GM12878 (cell line): ENCODE results near the gene SHB. TPM values are rescaled to one million over a fixed set of nuclear protein-coding genes. Genes with fewer than 3 reads are reported as not detected.

Experiments
- ATAC-seq: fragments of 200-7000 bp; cut with Tn5 transposase; 3 replicates; pipeline ENCODE4 v1.9.1; 2020; ENCODE audit warnings: mild to moderate bottlenecking, moderate library complexity
- BruUV-seq: library from RNA; stranded (reverse); fragments of 400-500 nt; replicated peaks from 2 replicates; lab custom pipeline; 2021; lab: Mats Ljungman, UMichigan
- CTCF ChIA-PET: fragments of 300-600 bp; sonication (Branson Sonifier 250); formaldehyde crosslinking; extraction: SDS; loops from one replicate; lab custom pipeline; 2021; ENCODE audit warnings: inconsistent platforms; lab: Yijun Ruan, JAX
- POLR2A ChIA-PET: fragments of 350-600 bp; formaldehyde crosslinking; extraction: SDS; loops from one replicate; lab custom pipeline; 2021; ENCODE audit warnings: inconsistent platforms; lab: Charles Lee
- RAD21 ChIA-PET: fragments of 300-600 bp; sonication (Branson Sonifier 250); formaldehyde crosslinking; loops from one replicate; lab custom pipeline; 2023; ENCODE audit warnings: antibody characterized with exemption; ENCODE audit not compliant: unreplicated experiment; lab: Charles Lee
- SMC1A ChIA-PET: fragments of 300-600 bp; sonication (Branson Sonifier 250); formaldehyde crosslinking; loops from one replicate; lab custom pipeline; 2023; ENCODE audit not compliant: unreplicated experiment, uncharacterized antibody; lab: Charles Lee
- DNase-seq: peaks from one replicate; pipeline ENCODE4 v3.0.0-alpha.2; 2011; ENCODE audit warnings: low read depth, low spot score
- FAIRE-seq: peaks from 3 replicates; lab custom pipeline; 2011; peaks lifted over from hg19 to GRCh38; lab: Jason Lieb, UNC
- H2AFZ ChIP-seq: 2 replicates; pipeline ENCODE4 v1.6.0; 2011; ENCODE audit warnings: low read depth, low read length, control low read depth; ENCODE audit not compliant: control insufficient read depth
- H3K27ac ChIP-seq: 2 replicates; pipeline ENCODE4 v1.5.1; 2011; ENCODE audit warnings: control low read depth; ENCODE audit not compliant: control insufficient read depth, insufficient read depth
- H3K27me3 ChIP-seq, 2 experiments: replicated peaks in 1 of 2; 2 replicates each; pipeline versions ENCODE4 v1.6.0 to v1.6.1; 2011; ENCODE audit warnings: low read length in 1 of 2; ENCODE audit not compliant: control insufficient read depth in 2 of 2, insufficient read depth in 2 of 2
- H3K36me3 ChIP-seq, 2 experiments: 2 replicates each; pipeline ENCODE4 v1.5.1; 2011; ENCODE audit warnings: low read length in 1 of 2; ENCODE audit not compliant: control insufficient read depth in 2 of 2, insufficient read depth in 2 of 2
- H3K4me1 ChIP-seq: 2 replicates; pipeline ENCODE4 v1.6.1; 2011; ENCODE audit warnings: mild to moderate bottlenecking, low read length, moderate library complexity, mixed read lengths; ENCODE audit not compliant: control insufficient read depth, insufficient read depth
- H3K4me2 ChIP-seq: 2 replicates; pipeline ENCODE4 v1.6.0; 2011; ENCODE audit warnings: control low read depth; ENCODE audit not compliant: control insufficient read depth, insufficient read depth
- H3K4me3 ChIP-seq: fragments of 200-600 bp; sonication (generic); 2 replicates; pipeline ENCODE4 v1.5.1; 2016
- H3K79me2 ChIP-seq: 2 replicates; pipeline ENCODE4 v1.6.0; 2011; ENCODE audit warnings: low read length; ENCODE audit not compliant: control insufficient read depth, insufficient read depth
- H3K9ac ChIP-seq: 2 replicates; pipeline ENCODE4 v1.8.0; 2011; ENCODE audit warnings: low read length, control low read depth, mixed read lengths; ENCODE audit not compliant: control insufficient read depth, insufficient read depth
- H3K9me3 ChIP-seq: replicated peaks from 3 replicates; pipeline ENCODE4 v1.5.1; 2011; ENCODE audit warnings: mild to moderate bottlenecking, low read length; ENCODE audit not compliant: control insufficient read depth, insufficient read depth
- H4K20me1 ChIP-seq: 2 replicates; pipeline ENCODE4 v1.6.0; 2011; ENCODE audit not compliant: control insufficient read depth, insufficient read depth
- GATAD2B ChIP-seq: fragments of 450-650 bp; conservative IDR thresholded peaks from 2 replicates; pipeline ENCODE4 v1.6.1; 2017; ENCODE audit warnings: low read depth, mild to moderate bottlenecking, moderate library complexity
- HDAC2 ChIP-seq: fragments of 200-600 bp; sonication (generic); IDR thresholded peaks from 2 replicates; pipeline ENCODE4 v1.6.1; 2017
- MXI1 ChIP-seq: fragments of 150-350 bp; IDR thresholded peaks from 2 replicates; pipeline ENCODE4 v1.6.1; 2011; ENCODE audit warnings: low read depth, mild to moderate bottlenecking, inconsistent platforms, low read length, improper control_type of control experiment
- NFXL1 ChIP-seq: fragments of 450-650 bp; IDR thresholded peaks from 2 replicates; pipeline ENCODE4 v1.6.1; 2017; ENCODE audit warnings: antibody characterized with exemption, mild to moderate bottlenecking, borderline replicate concordance
- RBBP5 ChIP-seq: fragments of 200-600 bp; sonication (generic); conservative IDR thresholded peaks from 2 replicates; pipeline ENCODE4 v1.6.1; 2016
- SMAD5 ChIP-seq: IDR thresholded peaks from 2 replicates; pipeline ENCODE4 v1.6.1; 2016; ENCODE audit warnings: antibody characterized with exemption, low read depth
- TARDBP ChIP-seq: IDR thresholded peaks from 2 replicates; pipeline ENCODE4 v1.6.1; 2016; ENCODE audit warnings: borderline replicate concordance
- WGBS: methylation state at CpG from one replicate; pipeline ENCODE4 v1.1.6; 2016; ENCODE audit warnings: low lambda C conversion rate; ENCODE audit not compliant: insufficient replicate concordance, insufficient coverage; ENCODE audit errors: missing lambda C conversion rate; 5-methylcytosine and 5-hydroxymethylcytosine counted together
- in situ Hi-C: fragments of 300-500 bp; cut with MboI; formaldehyde crosslinking; loops from 9 replicates; pipeline ENCODE4 v1.14.3; 2018; ENCODE audit warnings: mixed read lengths
- intact Hi-C: fragments of 100-400 bp; cut with micrococcal nuclease; formaldehyde crosslinking; loops from one replicate; pipeline ENCODE4 v1.14.2; 2022; ENCODE audit not compliant: unreplicated experiment
- polyA plus RNA-seq, 11 experiments: library from polyadenylated mRNA; depleted of rRNA in 4 of 11; unstranded in 6 of 11; stranded (reverse) in 5 of 11; fragments of >200 nt; fragmentation: Nextera tagmentation in 4 of 11; fragmentation: Illumina TruSeq in 1 of 11; extraction: Ambion mirVana in 4 of 11; extraction: Trizol in 1 of 11; gene quantifications; 1 replicate in 1 of 11; 2 replicates in 10 of 11; pipeline versions ENCODE4 v1.2.1 to v1.2.3, GENCODE V29; 2011 to 2016; ENCODE audit warnings: inconsistent platforms in 2 of 11, missing spikeins in 2 of 11, low read depth in 1 of 11
- total RNA-seq, 4 experiments: library from RNA; depleted of rRNA in 3 of 4; stranded (reverse); fragments of >200 nt in 3 of 4; fragmentation: Illumina TruSeq in 1 of 4; extraction: Trizol in 1 of 4; gene quantifications; 2 replicates each; pipeline versions ENCODE4 v1.2.1 to v1.2.3, GENCODE V29; 2013 to 2021
- TF ChIP-seq, protein P1 (sequence below): fragments of 450-650 bp; IDR thresholded peaks from 2 replicates; pipeline ENCODE4 v1.6.1; 2017; ENCODE audit warnings: low read depth, mild to moderate bottlenecking, moderate library complexity
- TF ChIP-seq, protein P2 (sequence below): IDR thresholded peaks from 2 replicates; pipeline ENCODE4 v1.6.1; 2012; ENCODE audit warnings: low read depth, low read length, improper control_type of control experiment
- TF ChIP-seq, protein P3 (sequence below): fragments of 450-650 bp; IDR thresholded peaks from 2 replicates; pipeline ENCODE4 v1.6.1; 2017; ENCODE audit warnings: antibody characterized with exemption, mild to moderate bottlenecking, moderate library complexity
- TF ChIP-seq, protein P4 (sequence below), 3 experiments: IDR thresholded peaks in 2 of 3; conservative IDR thresholded peaks in 1 of 3; 2 replicates each; pipeline ENCODE4 v1.5.1; 2011; ENCODE audit warnings: low read depth in 3 of 3, low read length in 3 of 3, mild to moderate bottlenecking in 3 of 3, control low read depth in 2 of 3, moderate library complexity in 2 of 3, inconsistent platforms in 1 of 3, mixed read lengths in 1 of 3; ENCODE audit not compliant: control insufficient read depth in 2 of 3, insufficient read depth in 1 of 3; ENCODE audit errors: extremely low read depth in 1 of 3
- TF ChIP-seq, protein P5 (sequence below): fragments of 450-650 bp; formaldehyde crosslinking; IDR thresholded peaks from 2 replicates; pipeline ENCODE4 v1.4.0; 2022; ENCODE audit warnings: mild to moderate bottlenecking, moderate library complexity

SHB gene
- total and polyA plus RNA-seq, 10 of the 15 experiments (the other 5 are each of a cell fraction or from before 2014, with no cell fraction given): 0.29 to 6.2 (median 1.3) TPM

DNA sequence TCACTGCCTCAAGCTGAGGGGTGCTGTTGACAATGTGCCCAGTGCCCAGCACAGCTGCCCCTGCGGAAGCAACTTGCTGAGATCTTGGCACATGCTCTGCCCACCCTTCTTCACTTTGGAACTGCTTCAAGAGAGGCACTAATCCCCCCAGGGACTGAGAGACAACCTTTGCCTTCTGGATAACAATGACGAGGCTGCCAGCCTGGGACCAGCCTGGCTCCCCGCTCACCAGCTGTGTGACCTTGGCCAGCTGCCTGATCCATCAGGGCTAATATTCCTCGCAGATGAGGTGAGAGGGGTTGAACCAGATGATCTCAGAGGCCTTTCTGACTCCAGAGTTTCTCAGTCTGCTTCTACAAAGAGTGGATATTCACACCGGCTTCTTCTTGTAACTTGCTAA lies 81.0 kb downstream of the SHB start (continued):
- TF ChIP-seq, protein P1, sequence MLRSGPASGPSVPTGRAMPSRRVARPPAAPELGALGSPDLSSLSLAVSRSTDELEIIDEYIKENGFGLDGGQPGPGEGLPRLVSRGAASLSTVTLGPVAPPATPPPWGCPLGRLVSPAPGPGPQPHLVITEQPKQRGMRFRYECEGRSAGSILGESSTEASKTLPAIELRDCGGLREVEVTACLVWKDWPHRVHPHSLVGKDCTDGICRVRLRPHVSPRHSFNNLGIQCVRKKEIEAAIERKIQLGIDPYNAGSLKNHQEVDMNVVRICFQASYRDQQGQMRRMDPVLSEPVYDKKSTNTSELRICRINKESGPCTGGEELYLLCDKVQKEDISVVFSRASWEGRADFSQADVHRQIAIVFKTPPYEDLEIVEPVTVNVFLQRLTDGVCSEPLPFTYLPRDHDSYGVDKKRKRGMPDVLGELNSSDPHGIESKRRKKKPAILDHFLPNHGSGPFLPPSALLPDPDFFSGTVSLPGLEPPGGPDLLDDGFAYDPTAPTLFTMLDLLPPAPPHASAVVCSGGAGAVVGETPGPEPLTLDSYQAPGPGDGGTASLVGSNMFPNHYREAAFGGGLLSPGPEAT: no peak
- TF ChIP-seq NFXL1: no peak
- no peak for TF ChIP-seq SMAD5
- TF ChIP-seq RBBP5: no peak
- no peak for TF ChIP-seq GATAD2B

DNA sequence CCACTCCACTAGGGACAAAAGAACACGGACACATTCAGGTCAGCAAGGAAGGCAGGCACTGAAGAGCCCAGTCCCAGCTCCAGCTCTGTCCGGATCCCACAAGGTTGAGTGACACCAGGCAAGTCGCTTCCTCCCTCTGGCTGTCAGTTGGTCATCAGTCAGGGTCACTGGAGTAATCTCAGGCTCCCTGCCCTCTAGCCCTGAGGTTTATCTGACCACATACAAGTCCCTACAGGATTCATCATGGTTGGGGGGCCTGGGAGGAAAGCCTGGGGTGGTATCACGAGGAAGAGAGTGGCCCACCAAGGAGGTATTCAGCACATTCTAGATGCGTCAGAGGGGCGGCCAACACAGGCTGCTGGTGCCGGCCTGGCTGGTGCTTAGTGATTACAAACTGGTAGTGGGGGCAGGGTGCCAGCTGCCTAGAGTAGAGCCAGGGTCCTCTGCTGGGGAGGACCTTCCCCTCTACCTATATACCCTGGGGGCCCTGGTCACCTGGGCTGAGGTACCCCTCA lies 81.5 kb downstream of the SHB start:
- no peak for FAIRE-seq
- POLR2A ChIA-PET: interaction anchor here (1.7 kb wide), 1 partner anchor 74 kb away, joined by 7 read pairs; no protein-coding TSS in a partner anchor
- in situ Hi-C loops: loop anchor here (25.0 kb wide), 1 partner anchor 1050 kb away; no protein-coding TSS in a partner anchor
- TF ChIP-seq, protein P2, sequence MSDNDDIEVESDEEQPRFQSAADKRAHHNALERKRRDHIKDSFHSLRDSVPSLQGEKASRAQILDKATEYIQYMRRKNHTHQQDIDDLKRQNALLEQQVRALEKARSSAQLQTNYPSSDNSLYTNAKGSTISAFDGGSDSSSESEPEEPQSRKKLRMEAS: no peak
- TF ChIP-seq, protein P3, sequence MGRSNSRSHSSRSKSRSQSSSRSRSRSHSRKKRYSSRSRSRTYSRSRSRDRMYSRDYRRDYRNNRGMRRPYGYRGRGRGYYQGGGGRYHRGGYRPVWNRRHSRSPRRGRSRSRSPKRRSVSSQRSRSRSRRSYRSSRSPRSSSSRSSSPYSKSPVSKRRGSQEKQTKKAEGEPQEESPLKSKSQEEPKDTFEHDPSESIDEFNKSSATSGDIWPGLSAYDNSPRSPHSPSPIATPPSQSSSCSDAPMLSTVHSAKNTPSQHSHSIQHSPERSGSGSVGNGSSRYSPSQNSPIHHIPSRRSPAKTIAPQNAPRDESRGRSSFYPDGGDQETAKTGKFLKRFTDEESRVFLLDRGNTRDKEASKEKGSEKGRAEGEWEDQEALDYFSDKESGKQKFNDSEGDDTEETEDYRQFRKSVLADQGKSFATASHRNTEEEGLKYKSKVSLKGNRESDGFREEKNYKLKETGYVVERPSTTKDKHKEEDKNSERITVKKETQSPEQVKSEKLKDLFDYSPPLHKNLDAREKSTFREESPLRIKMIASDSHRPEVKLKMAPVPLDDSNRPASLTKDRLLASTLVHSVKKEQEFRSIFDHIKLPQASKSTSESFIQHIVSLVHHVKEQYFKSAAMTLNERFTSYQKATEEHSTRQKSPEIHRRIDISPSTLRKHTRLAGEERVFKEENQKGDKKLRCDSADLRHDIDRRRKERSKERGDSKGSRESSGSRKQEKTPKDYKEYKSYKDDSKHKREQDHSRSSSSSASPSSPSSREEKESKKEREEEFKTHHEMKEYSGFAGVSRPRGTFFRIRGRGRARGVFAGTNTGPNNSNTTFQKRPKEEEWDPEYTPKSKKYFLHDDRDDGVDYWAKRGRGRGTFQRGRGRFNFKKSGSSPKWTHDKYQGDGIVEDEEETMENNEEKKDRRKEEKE: no peak
- TF ChIP-seq, protein P4, sequence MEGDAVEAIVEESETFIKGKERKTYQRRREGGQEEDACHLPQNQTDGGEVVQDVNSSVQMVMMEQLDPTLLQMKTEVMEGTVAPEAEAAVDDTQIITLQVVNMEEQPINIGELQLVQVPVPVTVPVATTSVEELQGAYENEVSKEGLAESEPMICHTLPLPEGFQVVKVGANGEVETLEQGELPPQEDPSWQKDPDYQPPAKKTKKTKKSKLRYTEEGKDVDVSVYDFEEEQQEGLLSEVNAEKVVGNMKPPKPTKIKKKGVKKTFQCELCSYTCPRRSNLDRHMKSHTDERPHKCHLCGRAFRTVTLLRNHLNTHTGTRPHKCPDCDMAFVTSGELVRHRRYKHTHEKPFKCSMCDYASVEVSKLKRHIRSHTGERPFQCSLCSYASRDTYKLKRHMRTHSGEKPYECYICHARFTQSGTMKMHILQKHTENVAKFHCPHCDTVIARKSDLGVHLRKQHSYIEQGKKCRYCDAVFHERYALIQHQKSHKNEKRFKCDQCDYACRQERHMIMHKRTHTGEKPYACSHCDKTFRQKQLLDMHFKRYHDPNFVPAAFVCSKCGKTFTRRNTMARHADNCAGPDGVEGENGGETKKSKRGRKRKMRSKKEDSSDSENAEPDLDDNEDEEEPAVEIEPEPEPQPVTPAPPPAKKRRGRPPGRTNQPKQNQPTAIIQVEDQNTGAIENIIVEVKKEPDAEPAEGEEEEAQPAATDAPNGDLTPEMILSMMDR (IDR thresholded peaks at IDR 0.05 in 2 of 3, conservative IDR thresholded peaks at IDR 0.05 in 1 of 3; ENCODE audit: control insufficient read depth in 2 of 3, extremely low read depth in 1 of 3, insufficient read depth in 1 of 3, low read depth in 3 of 3, low read length in 3 of 3): no peak
- TF ChIP-seq, protein P5, sequence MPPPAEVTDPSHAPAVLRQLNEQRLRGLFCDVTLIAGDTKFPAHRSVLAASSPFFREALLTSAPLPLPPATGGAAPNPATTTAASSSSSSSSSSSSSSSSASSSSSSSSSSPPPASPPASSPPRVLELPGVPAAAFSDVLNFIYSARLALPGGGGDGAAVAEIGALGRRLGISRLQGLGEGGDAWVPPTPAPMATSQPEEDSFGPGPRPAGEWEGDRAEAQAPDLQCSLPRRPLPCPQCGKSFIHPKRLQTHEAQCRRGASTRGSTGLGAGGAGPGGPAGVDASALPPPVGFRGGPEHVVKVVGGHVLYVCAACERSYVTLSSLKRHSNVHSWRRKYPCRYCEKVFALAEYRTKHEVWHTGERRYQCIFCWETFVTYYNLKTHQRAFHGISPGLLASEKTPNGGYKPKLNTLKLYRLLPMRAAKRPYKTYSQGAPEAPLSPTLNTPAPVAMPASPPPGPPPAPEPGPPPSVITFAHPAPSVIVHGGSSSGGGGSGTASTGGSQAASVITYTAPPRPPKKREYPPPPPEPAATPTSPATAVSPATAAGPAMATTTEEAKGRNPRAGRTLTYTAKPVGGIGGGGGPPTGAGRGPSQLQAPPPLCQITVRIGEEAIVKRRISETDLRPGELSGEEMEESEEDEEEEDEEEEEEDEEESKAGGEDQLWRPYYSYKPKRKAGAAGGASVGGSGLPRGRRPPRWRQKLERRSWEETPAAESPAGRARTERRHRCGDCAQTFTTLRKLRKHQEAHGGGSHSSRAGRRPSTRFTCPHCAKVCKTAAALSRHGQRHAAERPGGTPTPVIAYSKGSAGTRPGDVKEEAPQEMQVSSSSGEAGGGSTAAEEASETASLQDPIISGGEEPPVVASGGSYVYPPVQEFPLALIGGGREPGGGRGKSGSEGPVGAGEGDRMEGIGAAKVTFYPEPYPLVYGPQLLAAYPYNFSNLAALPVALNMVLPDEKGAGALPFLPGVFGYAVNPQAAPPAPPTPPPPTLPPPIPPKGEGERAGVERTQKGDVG (CRISPR knock-in tag): no peak
- no peak for TF ChIP-seq TARDBP
- TF ChIP-seq HDAC2: no peak
- no peak for TF ChIP-seq MXI1

More for the DNA sequence above, 81.5 kb downstream of the SHB start:
- Histone ChIP-seq H3K4me2 (no peak overlapping the region), H2AFZ (no peak overlapping the region), H3K9me3 (no peaks in the 10 kb centered on the region), H3K79me2 (no peaks in the 10 kb centered on the region), H3K27ac (no peak overlapping the region), H3K4me1 (peaks cover 11% of the 10 kb centered on the region; the same call in 1 of the 2 replicates), H4K20me1 (no peaks in the 10 kb centered on the region), H3K27me3 (no peaks in the 10 kb centered on the region), H3K4me3 (no peak overlapping the region), H3K36me3 (no peaks in the 10 kb centered on the region), H3K9ac (no peak overlapping the region)
- CTCF ChIA-PET: interaction anchor here (1.8 kb wide), 1 partner anchor 21 kb away, joined by 6 read pairs; no protein-coding TSS in a partner anchor
- 44% methylated on average over 7 of the region's 7 CpGs for WGBS
- intact Hi-C loops: no loop called here
- SMC1A ChIA-PET: interaction anchor here (1.0 to 1.7 kb wide), 3 partner anchors 25 to 74 kb away, joined by 3 to 5 read pairs (median 3); no protein-coding TSS in a partner anchor
- no TSS peak for BruUV-seq
- RAD21 ChIA-PET: interaction anchor here (0.9 to 1.2 kb wide), 3 partner anchors 32 to 74 kb away, joined by 3 to 4 read pairs (median 4); no protein-coding TSS in a partner anchor
- DNase-seq (no peak), ATAC-seq (no peak)
